Stimulated activated CD8-positive, alpha-beta memory T cell treated with anti-CD3 and anti-CD28 coated beads, Interleukin-15, amount 100 ng/mL, for 4 hours (primary cell): ENCODE data around the gene GPR162.
A peak's percentile ranks its signal among the peaks of the same experiment; 100 is the strongest.

Experiments used
- DNase-seq, 2 donors: peaks; one replicate each; pipeline ENCODE4 v3.0.0-alpha.2; 2020; ENCODE audit warnings: low read depth in 2 of 2

The GPR162 gene

GRCh38 chr12:6822426-6823135 lies 960 bp downstream of the GPR162 start:
- DNase-seq, result no peak

DNA sequence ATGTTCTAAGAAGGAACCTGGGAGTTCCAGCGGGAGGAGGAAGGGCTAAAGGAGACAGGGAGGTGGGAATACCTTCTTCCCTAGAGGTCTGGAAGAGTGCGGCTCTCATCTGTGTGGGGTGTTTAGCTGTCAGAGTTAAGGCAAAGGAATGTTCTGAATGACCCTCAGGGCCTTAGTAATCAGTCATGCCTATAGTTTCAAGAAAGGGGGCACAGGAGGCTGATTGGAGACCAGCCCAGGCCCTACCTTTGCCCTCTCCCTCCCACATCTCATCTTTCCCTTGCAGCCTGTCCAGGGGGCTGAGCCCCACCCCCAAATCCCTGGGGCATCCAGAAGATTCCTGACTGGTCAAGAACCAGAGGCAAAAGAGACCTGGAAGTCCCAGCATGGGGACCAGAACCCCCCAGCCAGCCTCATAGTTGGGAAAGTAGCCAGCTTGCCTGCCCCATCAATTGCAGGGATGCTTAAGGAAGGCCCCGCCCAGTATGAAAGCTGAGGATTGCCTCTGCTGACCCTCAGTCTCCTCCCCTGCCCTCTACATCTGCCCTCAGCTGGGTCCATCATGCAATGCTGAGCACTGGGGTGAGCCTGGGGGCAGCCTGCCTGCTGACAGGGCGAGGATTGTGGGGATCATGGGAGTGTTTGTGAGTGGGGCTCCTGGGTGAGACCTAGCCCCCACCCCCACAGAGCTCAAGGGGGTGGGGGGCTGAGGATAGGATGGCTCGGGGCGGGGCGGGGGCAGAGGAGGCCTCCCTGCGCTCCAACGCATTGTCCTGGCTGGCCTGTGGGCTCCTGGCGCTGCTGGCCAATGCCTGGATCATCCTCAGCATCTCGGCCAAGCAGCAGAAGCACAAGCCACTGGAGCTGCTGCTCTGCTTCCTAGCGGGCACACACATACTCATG lies 1.8 kb downstream of the GPR162 start:
- DNase-seq, result no peak

DNA sequence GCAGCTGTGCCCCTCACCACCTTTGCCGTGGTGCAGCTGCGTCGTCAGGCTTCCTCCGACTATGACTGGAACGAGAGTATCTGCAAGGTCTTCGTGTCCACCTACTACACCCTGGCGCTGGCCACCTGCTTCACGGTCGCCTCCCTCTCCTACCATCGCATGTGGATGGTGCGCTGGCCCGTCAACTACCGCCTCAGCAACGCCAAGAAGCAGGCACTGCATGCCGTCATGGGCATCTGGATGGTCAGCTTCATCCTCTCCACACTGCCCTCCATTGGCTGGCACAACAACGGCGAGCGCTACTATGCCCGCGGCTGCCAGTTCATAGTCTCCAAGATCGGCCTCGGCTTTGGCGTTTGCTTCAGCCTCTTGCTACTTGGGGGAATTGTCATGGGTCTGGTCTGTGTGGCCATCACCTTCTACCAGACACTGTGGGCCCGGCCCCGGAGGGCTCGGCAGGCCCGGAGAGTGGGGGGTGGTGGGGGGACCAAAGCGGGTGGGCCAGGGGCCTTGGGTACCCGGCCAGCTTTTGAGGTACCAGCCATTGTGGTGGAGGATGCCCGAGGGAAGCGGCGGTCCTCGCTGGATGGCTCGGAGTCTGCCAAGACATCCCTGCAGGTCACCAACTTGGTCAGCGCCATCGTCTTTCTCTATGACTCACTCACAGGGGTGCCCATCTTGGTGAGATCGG lies 2.6 kb downstream of the GPR162 start:
- no peak for DNase-seq

GRCh38 chr12:6824901-6825381 lies 3.3 kb downstream of the GPR162 start:
- no peak for DNase-seq

GRCh38 chr12:6825398-6826124 lies 3.9 kb downstream of the GPR162 start:
- DNase-seq, result peak; percentile 40 to 50

DNA sequence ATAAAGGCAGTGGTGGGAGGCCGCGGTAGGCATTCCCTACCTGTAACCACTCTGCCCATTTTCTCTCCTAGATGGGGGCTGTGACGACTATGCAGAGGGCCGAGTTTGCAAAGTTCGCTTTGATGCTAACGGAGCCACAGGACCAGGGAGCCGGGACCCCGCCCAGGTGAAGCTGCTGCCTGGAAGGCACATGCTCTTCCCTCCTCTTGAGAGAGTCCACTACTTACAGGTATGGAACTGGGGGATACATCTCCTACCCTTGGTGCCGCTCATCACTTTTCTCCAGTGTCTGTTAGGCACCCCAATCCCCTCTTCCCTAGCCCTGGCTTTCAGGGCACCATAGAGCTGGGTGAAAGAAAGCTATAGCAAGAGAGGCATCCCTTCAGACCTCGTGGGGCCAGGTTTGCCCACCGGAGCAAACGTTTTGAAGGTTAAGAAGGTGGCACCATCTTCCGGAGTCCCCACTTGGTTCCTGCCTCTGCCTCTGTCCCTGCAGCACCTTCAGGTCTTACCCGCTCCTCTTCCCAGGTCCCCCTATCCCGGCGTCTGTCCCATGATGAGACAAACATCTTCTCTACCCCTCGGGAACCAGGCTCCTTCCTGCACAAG lies 4.6 kb downstream of the GPR162 start:
- DNase-seq, result no peak

DNA sequence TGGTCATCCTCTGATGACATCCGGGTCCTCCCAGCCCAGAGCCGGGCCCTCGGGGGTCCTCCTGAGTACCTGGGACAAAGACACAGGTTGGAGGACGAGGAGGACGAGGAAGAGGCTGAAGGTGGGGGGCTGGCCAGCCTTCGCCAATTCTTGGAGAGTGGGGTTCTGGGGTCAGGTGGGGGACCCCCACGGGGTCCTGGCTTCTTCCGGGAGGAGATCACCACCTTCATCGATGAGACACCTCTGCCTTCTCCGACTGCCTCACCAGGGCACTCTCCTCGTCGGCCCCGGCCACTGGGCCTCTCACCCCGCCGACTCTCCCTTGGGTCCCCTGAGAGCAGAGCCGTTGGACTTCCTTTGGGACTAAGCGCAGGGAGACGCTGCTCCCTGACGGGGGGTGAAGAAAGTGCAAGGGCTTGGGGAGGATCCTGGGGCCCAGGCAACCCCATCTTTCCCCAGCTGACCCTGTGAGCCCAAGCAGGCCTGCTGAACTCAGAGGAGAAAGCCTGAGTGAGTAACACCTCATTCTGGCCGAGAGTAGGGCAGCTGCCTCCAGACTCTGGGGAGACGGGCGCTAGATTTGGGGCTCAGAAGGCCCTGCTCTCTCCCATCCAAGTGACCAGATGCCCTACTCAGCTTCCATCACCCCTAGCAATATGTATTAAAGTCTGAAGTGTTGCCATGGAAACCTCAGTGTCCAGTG lies 5.3 kb downstream of the GPR162 start:
- no peak for DNase-seq

GRCh38 chr12:6827437-6827911 lies 5.9 kb downstream of the GPR162 start:
- peak in 1 of 2 donors; percentile 11 for DNase-seq

DNA sequence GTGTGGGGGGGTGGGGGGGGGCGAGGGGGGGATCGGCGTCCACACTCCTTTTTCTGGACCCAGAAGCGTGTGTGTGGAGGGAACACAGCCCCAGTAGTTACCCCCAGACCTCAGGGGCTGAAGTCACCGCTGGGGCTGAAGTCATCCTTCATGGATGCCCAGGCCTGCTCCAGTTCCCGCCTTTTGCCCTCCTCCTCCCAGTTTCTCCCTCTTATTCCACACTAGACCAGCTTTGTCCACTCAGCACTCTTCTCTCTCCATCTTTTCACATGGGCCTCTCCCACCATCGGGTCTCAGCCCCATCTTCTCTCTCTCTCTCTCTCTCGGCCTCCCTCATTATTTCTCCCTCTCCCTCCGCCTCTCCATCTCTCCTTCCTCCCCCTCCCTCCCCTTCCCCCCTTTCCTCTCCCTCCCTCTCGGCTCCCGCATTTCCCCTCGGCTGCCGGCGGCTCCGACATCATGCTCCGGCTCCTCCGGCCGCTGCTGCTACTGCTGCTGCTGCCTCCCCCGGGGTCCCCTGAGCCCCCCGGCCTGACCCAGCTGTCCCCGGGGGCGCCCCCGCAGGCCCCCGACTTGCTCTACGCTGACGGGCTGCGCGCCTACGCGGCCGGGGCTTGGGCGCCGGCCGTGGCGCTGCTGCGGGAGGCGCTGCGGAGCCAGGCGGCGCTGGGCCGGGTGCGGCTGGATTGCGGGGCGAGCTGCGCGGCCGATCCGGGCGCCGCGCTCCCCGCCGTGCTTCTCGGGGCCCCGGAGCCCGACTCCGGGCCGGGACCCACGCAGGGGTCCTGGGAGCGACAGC lies 6.6 kb downstream of the GPR162 start, which contains the start of gene P3H3:
Gene P3H3 (plus strand): TSS at position 426 of the 799 bp plus-strand sequence. CDS start 34 bp downstream, at position 460.
- DNase-seq, result no peak

DNA sequence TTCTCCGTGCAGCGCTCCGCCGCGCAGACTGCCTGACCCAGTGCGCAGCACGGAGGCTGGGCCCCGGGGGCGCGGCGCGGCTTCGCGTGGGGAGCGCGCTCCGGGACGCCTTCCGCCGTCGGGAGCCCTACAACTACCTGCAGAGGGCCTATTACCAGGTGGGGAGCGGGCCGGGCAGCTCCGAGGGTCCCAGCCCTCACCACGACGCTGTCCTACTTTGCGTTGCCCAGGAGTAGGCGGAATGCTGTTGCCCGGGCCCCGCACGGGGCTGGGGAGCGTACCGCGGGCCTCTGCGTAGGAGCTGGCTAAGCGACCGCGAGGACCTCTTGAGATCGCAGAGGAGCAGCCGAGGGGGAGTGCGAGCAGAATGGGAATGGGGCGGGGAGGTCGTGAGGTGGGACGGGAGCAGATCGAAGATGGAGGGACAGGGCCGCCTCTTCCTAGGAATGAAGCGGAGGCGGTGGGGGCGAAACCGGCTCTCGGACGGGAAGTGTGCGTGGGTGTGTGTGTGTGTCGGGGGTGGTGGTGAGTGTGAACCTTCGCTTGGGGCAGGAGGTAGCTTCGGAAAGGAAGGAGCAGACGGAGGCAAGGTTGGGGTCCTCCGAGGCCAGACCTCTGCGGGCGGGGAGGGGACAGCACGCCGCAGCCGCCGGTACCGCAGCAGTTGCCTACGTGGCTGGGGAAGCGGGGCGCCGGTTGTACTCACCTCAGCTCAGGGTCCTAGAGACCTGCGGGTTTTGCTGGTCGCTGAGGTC lies 7.3 kb downstream of the GPR162 start:
- DNase-seq, result no peak

GRCh38 chr12:6829536-6830220 lies 8.1 kb downstream of the GPR162 start:
- no peak for DNase-seq

DNA sequence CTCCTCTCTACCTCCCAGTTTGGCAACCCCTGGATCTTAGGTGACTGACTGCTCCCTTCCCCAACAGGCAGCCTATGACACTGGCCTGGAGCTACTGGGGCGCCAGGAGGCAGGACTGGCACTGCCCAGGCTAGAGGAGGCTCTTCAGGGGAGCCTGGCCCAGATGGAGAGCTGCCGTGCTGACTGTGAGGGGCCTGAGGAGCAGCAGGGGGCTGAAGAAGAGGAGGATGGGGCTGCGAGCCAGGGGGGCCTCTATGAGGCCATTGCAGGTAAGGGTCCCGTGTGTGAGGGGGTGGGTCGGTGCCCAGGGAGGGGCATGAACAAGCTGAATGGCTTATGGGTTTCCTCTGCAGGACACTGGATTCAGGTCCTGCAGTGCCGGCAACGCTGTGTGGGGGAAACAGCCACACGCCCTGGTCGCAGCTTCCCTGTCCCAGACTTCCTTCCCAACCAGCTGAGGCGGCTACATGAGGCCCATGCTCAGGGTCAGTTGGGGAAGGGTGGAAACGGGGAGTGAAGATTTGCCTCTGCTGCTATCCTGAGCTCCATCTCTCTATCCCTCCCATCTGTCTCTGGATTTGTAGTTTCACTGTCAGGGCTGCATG lies 8.8 kb downstream of the GPR162 start:
- DNase-seq, result no peak

- no peak for DNase-seq
Measured at GRCh38 chr12:6830999-6831398, 9.4 kb downstream of the GPR162 start.

DNA sequence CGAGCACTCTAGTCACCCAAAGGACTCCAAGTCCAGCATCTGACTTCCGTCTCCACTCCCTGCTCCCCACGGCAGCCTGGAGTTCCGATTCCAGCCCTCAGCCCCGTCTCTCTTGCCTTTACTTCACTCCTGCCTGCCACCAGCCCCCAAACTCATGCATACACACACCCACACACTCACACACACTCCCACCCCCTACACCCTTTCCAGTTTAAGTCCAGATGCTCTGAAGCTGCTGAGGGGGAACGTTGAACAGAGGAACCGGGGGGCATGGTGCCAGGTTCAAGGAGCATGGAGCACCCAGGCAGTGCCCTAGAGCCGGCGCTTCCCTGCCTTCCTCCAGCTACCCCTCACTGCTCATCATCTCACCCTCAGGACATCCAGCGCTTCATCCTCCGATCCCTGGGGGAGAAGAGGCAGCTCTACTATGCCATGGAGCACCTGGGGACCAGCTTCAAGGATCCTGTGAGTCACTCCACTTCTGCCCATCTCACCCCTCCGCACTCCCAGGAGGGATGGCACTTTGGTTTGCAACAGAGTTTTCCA lies 9.9 kb downstream of the GPR162 start:
- no peak for DNase-seq

- DNase-seq, result no peak
Measured at GRCh38 chr12:6832125-6832524, 10.5 kb downstream of the GPR162 start.

DNA sequence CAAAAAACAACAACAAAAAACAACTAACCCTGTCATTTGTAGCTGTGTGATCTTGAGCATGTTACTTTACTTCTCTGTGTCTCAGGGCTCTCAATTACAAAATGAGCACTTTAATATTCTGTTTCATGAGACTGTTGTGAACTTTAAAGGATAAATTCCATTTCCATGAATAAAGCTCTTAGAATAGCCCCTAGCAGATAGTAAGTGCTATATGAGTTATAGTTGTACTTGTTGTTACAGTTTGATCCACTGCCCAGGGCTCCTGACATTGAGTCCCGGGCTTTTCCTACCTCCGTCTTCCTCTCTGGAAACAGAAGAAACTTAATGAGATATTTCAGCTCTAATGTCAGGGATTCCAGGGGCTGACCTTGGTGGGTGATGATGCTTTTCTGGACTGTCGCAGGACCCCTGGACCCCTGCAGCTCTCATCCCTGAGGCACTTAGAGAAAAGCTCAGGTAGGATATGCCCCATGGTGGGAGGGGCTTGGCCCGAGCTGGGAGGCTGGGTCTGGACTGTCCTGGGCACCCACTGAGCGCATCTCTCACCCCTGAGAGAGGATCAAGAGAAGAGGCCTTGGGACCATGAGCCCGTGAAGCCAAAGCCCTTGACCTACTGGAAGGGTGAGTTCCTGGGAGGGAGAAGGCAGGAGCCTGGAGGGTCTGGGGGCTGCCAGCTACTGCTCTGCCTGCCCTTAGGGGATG lies 11.7 kb downstream of the GPR162 start:
- DNase-seq, result no peak

GRCh38 chr12:6834254-6834653 lies 12.6 kb downstream of the GPR162 start:
- DNase-seq, result no peak
